GM21737 (cell line): ENCODE results near the gene EXOSC3.
"Not testable (repeated sequence)": the region's sequence is repeated elsewhere in the genome, so short reads cannot be mapped to it uniquely, and the experiment has no call there.

Source experiments
- ATAC-seq: cut with Tn5 transposase; IDR thresholded peaks from one replicate; pipeline ENCODE4 v1.9.1; 2021; ENCODE audit warnings: mild to moderate bottlenecking, moderate library complexity; ENCODE audit not compliant: unreplicated experiment

Gene EXOSC3

DNA sequence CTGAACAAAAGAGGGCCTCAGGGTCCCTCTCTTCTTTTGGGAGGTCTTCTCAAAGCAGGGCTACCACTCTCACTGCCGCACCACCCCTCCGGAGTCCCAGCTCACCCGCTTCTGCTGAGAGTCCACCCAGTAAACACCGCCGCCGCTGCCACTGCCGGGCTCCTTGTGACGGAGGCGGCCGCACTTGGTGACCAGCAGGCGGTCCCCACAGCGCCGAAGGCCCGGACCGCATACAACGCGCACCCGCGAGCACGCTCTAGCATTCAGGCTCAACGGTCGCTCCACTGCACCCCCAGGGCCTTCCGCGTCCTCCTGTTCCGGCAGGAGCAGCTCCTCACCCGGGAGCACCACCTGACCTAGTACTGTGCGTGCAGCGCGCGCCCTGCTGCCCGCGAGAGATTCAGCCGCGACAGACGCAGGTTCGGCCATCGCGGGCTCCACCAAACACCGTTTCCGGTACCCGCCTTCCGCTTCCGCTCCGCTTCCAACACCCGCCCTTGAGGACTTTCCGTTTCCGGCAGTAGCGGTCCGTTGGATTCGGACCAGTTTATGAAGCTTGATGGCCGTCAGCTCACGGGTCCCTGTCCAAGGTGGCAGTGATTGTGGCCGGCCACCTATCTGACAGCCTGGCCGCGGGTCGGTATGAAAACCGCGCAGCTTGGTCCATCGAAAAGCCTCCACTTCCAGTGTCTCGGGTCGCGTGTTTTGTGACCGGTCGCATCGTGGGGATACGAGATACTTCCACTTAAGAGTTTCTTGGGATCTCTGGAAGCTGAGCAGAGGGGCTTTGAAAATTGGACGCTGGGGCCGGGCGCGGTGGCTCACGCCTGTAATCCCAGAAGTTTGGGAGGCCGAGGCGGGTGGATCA, at the start of gene EXOSC3:
TSS of gene EXOSC3 (minus strand) at position 449 of the 868 bp plus-strand sequence. CDS start at position 429, 20 bp downstream.
- peak; percentile 89 for ATAC-seq

- no peak for ATAC-seq
Observed at GRCh38 chr9:37827483-37828165, 42.8 kb upstream of the EXOSC3 start.

DNA sequence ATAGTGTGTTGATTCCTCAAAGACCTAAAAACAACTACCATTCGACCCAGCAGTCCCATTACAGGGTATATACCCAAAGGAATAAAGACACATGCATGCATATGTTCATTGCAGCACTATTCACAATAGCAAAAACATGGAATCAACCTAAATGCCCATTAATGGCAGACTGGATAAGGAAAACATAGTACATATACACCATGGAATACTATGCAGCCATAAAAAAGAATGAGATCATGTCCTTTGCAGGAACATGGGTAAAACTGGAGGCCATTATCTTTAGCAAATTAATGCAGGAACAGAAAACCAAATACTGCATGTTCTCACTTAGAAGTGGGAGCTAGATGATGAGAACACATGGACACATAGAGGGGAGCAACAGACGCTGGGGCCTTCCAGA, 40.3 kb upstream of the EXOSC3 start:
- not testable (repeated sequence) for ATAC-seq

DNA sequence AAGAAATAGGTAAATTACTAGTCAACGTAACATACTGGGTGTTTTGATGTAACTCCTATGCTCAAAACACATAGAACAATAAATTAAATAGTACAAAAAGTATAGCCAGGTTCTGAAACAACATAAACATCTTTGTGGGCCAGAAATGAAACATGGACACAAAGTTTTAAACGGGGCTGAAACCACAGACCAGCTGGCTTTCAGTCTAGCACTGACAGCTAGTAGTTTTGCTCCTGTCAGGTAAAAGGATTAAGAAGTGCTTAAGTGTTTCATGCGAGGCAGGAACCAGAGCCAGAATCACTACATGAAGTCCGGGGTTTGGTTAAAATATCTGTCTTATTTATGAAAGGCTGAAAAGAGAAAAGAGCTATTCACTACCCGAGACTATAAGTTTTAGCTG, 35.3 kb upstream of the EXOSC3 start:
- ATAC-seq, result no peak

GRCh38 chr9:37818849-37819248, 34.0 kb upstream of the EXOSC3 start:
- no peak for ATAC-seq

GRCh38 chr9:37812773-37813379, 28.0 kb upstream of the EXOSC3 start:
- no peak for ATAC-seq

DNA sequence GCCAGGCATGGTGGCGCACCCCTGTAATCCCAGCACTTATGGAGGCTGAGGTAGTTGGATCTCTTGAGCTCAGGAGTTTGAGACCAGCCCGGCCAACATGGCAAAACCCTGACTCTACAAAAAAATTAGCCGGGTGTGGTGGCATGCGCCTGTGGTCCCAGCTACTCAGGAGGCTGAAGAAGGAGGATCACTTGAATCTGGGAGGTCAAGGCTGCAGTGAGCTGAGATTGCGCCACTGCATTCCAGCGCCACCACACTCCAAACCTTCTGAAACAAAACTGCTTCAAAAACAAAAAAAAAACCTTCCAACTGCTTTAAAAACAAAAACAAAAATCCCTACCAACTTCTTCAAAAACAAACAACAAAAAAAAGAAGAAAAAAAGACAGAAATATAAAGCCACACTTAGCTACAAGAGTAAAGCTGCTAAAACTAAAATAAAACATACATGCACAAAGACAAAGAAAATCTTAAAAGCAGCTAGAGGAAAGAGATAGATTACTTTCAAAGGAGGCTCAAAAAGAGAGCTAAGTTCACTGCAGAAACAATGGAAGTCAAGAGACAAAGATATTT, 27.1 kb upstream of the EXOSC3 start:
- no peak for ATAC-seq

- not testable (repeated sequence) for ATAC-seq
Observed at GRCh38 chr9:37809676-37810075, 24.8 kb upstream of the EXOSC3 start.

DNA sequence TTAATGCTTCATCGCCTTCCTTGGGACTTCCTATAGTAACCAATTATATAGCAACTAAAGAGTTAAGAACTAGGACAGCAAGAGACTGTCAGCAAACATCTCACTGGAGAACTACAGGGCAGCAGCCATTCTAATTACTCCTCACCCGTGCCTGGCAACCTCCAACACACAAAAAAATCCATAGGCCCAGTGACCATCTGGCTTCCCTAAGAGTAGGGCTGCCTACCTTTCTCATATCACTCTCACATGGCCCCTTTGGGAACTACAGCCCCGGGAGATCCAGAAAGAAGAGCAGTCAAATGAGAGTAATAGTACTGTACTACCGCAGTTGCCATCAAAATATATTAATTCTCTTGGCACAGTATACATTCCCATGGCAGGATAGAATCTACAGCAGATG, 21.4 kb upstream of the EXOSC3 start:
- ATAC-seq, result no peak

GRCh38 chr9:37801959-37802711, 17.3 kb upstream of the EXOSC3 start:
- no peak for ATAC-seq

GRCh38 chr9:37801287-37801850, 16.5 kb upstream of the EXOSC3 start:
- ATAC-seq, result peak; percentile 32

DNA sequence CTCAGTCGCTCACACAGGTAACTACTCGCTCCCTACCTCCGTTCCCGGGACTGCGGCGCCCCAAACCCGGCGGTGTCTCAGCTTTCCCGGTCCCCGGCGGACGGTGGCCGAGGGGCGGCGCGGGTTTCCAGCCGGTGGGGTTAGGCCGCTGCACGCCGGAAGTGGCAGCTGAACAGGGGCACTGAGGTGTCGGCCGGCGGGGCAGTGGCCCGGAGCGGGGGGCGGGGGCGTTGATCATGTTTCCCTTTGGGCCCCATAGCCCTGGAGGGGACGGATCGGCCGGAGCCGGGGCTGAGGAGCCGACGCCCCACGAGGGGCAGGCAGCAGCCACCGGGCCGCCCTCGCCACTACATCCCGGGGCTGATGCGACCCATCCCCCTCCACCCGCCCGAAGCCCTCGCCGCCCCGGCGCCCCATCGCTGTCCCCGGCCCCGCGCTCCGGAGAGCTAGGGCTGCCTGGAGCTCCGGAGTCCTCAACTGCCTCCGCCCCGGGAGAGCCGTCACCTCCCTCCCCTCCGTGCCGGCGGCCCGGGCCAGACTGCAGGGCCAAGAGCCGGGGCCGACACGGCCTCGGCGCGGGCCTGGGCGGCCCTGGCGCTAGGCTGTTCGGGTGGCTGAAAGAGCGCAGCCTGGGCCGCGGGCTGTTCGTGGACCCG, 15.9 kb upstream of the EXOSC3 start, which contains the start of gene DCAF10:
TSS of gene DCAF10 (plus strand) at position 167 of the 656 bp plus-strand sequence. CDS start at position 237, 70 bp downstream.
- peak; percentile 65 for ATAC-seq

DNA sequence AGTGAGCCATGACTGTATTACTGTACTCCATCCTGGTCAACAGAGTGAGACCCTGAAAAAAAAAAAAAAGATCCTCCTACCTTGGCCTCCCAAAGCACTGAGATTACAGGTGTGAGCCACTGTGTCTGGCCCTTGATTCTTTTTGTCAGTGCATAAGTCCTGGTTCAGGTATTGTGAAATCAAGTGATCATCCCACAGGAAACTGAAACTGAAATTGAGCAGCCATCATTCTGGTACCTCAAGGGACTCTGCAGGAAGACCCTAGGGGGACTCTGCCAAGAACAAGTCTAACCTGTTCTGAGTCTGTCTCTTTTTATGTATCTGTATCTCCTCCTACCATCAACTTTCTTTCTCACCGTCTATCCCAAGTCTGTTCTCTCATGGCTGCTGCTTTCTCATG, 13.8 kb upstream of the EXOSC3 start:
- no peak for ATAC-seq

GRCh38 chr9:37796232-37796631, 11.4 kb upstream of the EXOSC3 start:
- no peak for ATAC-seq

DNA sequence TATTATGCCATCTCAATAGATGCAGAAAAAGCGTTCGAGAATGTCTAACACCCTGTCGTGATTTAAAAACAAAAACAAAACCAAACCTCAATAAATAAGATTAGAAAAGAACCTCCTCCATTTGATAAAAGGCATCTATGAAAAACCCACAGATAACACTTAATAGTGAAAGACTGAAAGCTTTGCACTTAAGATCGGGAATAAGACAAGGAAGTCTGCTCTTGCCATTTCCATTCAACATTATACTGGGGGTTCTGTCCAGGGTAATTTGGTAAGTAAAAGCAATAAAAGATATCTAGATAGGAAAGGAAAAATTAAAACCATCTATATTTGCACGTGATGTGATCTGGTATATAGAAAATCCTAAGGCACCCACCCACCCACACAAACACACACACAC, 7.3 kb upstream of the EXOSC3 start:
- ATAC-seq, result no peak

GRCh38 chr9:37790096-37790495, 5.2 kb upstream of the EXOSC3 start:
- ATAC-seq, result no peak

- ATAC-seq, result no peak
Observed at GRCh38 chr9:37788332-37788731, 3.5 kb upstream of the EXOSC3 start.

DNA sequence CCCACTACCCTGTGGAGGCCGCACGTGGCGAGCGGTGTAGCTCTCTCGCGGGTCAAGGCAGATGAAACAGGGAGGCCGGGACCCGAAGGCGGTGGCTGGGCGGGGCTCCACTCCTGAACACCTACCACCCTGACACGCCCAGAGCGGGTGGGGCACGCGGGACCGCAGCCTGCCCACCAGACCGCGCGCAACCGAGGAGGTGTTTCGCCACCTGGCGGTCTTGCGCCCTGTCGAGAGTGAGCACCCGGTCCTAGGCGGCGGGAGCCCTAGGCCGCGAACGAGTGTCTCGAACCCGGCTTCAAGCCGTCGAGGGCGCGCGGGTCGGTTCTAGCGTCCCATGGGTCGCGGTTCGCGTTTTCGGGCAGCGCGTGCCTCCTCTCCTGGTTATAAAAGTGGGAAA, 2.2 kb upstream of the EXOSC3 start:
- no peak for ATAC-seq

GRCh38 chr9:37784291-37784615, 611 bp downstream of the EXOSC3 start:
- no peak for ATAC-seq

DNA sequence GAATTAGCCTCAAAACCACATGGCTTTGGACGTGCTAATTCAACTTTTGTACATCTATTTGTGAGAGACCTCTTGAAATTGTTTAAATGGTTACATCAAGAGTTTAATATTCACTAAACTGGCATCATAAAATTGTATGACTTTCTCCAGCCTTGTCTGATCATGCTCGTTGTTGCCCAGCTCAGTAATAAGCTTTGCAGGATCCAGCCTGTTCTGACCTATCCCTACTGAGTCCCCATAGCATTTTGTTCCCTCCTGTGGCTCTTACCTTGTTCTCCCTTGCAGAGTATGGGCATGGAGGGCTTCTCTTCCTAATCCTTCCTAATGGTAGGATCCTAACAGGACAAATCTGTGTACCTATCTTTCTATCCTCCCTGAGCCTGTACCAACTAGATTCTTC, 6.3 kb downstream of the EXOSC3 start:
- no peak for ATAC-seq
